ENCODE results near the gene SPOP. TPM values are rescaled to one million over a fixed set of nuclear protein-coding genes. Genes with fewer than 3 reads are reported as not detected.
"Not testable (repeated sequence)": the region's sequence is repeated elsewhere in the genome, so short reads cannot be mapped to it uniquely, and the experiment has no call there.

Gene SPOP
- total RNA-seq, 1 donor, result 59.2 TPM

DNA sequence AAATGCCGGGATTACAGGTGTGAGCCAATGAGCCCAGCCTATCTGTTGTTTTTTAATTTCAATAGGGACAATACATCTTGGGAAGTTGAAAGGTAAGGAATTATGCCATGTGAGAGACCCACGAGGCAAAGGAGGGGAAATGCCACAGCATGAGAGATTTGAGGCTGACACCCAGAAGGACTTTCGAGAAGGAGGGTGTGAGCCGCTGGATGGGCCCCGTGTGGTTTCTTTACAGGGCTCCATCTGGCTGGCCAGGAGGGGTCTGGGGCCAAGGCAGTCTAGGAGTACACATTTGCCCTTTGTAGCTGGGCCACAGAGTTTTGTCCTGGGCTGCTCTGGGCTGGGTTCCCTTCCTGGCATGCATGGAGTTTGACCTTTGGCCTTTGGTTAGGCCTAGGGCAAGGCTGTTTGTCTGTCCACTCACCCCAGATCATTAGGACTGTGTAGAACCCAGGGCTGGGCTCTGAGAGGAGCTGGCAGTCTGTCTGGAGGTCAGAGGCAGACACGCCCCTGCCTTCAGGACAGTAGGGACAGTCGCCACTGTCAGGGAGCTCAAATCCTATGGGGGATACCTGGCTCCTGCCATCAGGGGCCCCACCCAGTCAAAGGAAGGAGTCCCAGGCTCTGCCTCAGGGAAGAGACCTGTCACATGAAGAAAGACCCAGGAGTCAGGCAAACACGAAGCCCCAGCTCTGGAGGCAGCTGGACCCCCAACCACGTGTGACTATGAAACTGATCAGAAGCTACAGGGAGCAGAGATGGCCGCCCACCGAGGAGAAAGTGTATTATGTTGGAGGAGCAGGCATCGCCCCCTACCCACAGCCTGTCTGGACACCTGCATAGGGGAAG, 126.5 kb downstream of the SPOP start:
- H3K4me3 ChIP-seq (ENCODE audit: low read depth, low read length), result no peak overlapping the region
- no peak for DNase-seq (ENCODE audit: low read depth)

DNA sequence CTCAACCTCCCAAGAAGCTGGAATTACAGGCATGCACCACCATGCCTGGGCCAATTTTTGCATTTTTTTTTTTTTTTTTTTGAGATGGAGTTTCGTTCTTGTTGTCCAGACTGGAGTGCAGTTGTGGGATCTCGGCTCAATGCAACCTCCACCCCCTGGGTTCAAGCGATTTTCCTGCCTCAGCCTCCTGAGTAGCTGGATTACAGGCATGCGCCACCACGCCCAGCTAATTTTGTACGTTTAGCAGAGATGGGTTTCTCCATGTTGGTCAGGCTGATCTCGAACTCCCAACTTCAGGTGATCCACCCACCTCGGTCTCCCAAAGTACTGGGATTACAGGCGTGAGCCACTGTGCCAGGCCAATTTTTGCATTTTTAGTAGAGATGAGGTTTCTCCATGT, 127.1 kb downstream of the SPOP start:
- H3K4me3 ChIP-seq (ENCODE audit: low read depth, low read length), result not testable (repeated sequence)

More for the DNA sequence above, 126.5 kb downstream of the SPOP start:
- TF ChIP-seq, protein P1, sequence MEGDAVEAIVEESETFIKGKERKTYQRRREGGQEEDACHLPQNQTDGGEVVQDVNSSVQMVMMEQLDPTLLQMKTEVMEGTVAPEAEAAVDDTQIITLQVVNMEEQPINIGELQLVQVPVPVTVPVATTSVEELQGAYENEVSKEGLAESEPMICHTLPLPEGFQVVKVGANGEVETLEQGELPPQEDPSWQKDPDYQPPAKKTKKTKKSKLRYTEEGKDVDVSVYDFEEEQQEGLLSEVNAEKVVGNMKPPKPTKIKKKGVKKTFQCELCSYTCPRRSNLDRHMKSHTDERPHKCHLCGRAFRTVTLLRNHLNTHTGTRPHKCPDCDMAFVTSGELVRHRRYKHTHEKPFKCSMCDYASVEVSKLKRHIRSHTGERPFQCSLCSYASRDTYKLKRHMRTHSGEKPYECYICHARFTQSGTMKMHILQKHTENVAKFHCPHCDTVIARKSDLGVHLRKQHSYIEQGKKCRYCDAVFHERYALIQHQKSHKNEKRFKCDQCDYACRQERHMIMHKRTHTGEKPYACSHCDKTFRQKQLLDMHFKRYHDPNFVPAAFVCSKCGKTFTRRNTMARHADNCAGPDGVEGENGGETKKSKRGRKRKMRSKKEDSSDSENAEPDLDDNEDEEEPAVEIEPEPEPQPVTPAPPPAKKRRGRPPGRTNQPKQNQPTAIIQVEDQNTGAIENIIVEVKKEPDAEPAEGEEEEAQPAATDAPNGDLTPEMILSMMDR (IDR thresholded peaks at IDR 0.05; ENCODE audit: insufficient read depth, low read depth, low read length), result no peak

DNA sequence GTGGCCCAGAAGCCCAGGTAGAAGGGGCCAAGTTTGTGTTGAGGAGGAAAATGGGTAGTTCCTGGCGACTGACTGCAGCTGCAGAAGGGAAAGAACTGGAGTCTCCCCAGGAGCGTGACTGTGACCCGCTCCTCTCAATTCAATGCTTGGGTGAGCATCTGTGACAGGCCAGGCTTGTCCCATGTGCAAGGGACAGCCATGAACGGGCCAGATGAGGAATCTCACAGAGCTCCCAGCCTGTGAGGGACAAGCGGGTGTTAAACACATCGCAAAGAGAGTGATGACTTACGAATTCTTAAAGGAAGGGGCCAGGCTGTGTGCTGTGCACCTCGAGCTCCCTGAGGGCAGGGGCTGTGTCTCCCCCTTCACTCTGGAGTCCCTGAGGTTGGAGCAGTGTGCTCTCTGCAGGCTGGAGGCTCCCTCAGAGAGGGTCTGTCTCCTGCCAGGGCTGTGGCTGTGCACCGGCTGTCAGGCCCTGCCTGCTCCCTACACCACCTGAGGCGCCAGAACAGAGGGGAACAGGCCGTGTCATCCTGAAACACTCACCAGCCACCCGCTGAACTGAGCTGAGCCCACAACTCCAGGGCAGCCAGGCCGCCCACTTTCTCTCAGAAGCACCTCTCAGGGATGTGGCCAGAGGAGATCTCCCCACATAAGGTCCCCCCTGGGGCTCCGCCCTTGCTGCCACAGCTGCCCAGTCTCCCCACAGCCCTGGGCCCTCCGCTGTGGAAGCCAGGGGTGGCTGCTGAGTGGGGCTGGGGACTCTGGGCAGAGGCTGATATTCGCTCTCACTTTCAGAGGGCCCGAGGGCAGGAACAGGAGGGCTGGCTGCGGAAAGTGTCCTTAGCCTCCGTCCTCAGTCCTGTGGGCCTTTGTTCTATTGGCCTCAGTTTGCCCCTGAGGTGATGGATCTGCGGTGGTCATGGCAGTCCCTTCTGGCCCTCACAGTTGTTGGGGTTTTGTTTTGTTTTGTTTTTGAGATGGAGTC, 127.9 kb downstream of the SPOP start:
- DNase-seq (ENCODE audit: low read depth), result no peak
- TF ChIP-seq, protein P1 (IDR thresholded peaks at IDR 0.05; ENCODE audit: insufficient read depth, low read depth, low read length), result no peak
- no peak overlapping the region for H3K4me3 ChIP-seq (ENCODE audit: low read depth, low read length)

More for the DNA sequence above, 127.1 kb downstream of the SPOP start:
- DNase-seq (ENCODE audit: low read depth), result not testable (repeated sequence)

DNA sequence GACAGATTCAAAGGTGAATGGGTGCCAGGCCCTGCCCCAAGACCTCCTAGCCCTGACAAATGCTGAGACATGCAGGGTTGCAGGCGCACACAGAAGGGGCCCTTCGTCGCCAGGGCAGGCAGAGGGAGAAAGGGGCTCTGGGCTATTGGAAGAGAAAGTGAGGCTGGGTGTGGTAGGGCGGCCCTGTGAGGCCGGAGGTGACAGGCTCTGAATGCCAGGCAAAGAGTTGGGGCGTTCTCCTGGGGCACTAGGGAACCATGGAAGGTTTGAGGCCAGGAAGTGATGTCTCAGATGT, 128.6 kb downstream of the SPOP start:
- H3K4me3 ChIP-seq (ENCODE audit: low read depth, low read length), result no peak overlapping the region
- TF ChIP-seq, protein P1 (IDR thresholded peaks at IDR 0.05; ENCODE audit: insufficient read depth, low read depth, low read length), result no peak
- no peak for DNase-seq (ENCODE audit: low read depth)

Other genes with a start within 250 kb of the SPOP start
- under 0.01 TPM in 2 replicates for gene NGFR, start 182.8 kb downstream of the SPOP start, total RNA-seq
- 0.43 and 0.97 TPM in 2 replicates for gene NXPH3, start 102.2 kb downstream of the SPOP start, total RNA-seq
- gene SLC35B1, start 29.9 kb upstream of the SPOP start, total RNA-seq, result 56.4 and 61.3 TPM in 2 replicates
- gene FAM117A, start 86.0 kb upstream of the SPOP start, total RNA-seq, result 1.7 and 1.9 TPM in 2 replicates
- gene KAT7, start 110.6 kb upstream of the SPOP start, total RNA-seq, result 38.0 and 43.2 TPM in 2 replicates
- not detected in 2 replicates for gene TAC4, start 170.0 kb upstream of the SPOP start, total RNA-seq

All from fibroblast of villous mesenchyme (primary cell).